ENCODE measurements around the gene TM6SF1.
"Not testable (repeated sequence)": the region's sequence is repeated elsewhere in the genome, so short reads cannot be mapped to it uniquely, and the experiment has no call there.

Gene TM6SF1

DNA sequence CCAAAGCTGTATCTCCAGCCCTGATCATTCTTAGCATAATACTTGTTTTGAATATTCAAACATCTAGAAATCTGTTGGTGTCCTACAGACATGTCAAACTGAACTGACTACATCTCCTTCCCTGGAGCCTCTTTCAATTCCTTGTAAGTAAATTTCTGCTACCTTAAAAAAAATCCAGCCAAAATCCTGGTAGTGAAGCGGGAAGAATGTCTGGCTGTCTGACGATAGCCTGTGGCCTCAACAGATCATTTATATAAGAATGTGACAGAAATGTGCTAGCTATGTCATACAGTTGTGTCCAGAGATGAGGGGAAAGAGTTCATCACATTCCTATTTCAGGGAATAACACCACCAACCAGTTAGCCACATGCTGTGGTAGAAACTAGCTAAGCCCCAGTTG lies 18.6 kb upstream of the TM6SF1 start:
- no peak for DNase-seq

DNA sequence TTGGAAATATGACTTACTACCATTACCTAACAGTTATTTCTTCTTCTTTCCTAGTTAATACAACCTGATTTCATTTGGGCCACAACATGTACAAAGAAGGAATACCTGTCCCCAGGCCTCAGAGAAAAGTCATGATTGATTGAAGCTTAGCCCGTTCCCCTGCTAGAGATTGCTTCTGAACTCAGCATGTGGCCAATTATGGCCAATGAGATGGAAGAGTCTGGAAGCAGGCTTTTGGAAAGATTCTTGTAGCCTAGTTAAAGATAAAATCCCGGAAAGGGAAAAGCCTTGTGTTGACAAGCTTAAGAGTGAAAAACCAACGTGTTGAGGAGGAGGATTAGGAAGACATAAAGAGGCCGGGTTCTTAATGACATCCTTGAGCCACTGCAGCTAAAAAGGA lies 17.0 kb upstream of the TM6SF1 start:
- no peak for DNase-seq

DNA sequence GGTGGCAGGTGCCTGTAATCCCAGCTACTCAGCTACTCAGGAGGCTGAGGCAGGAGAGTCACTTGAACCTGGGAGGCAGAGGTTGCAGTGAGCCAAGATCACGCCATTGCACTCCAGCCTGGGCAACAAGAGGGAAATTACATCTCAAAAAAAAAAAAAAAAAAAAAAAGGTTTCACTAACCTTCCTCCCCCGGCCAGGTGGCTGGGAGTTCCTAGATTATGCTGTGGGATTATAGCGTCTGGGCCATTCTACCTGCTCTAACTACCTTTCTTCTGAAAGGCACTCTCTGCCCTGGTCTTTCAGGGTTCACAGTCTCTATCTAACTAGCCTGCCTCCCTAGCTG lies 15.5 kb upstream of the TM6SF1 start:
- DNase-seq = not testable (repeated sequence)

DNA sequence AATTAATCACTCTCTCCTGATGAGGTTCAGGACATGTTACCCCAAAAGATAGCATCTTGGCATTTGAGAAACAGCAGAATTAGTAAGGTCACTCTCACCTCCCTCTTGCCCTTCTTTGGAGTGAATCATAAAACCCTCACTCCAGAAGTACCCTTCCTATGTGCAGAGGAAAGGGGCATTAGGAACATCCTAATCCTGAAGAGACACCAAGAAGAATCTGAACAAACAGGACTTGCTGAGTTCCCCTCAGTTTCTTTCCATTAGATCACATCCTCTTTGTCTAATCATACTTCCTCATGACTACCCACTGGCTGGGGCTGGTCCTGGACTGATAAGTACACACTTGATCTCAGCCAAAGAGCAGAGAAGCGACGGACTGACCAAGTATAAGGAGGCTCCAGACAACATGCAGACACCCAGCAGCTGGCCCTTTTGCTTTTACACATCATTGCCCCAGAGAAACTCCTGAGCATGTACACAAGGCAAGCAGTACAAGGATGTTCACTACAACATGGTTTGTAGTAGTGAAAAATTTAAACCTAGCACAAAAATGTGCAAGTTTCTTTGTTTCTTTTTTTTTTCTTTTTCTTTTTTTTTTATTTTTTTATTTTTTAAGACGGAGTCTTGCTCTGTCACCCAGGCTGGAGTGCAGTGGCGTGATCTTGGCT lies 15.0 kb upstream of the TM6SF1 start:
- peak; percentile 88 to 95 (median 92) for DNase-seq

DNA sequence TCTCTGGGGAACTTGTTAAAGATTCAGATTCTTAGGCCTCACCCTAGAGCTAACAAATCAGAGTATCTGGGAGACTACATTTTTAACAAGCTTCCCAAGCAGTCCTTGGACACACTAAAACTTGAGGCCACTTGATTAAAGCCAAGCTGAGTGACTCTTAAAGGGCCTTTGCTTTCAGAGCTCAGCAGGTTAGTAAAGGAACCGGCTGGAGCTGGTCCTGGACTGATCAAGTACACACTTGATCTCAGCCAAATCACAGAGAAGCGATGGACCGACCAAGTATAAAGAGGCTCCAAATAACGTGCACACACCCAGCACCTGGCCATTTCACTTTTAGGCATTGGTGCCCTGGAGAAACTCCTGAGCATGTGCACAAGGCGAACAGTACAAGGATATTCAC lies 12.9 kb upstream of the TM6SF1 start:
- DNase-seq = no peak

DNA sequence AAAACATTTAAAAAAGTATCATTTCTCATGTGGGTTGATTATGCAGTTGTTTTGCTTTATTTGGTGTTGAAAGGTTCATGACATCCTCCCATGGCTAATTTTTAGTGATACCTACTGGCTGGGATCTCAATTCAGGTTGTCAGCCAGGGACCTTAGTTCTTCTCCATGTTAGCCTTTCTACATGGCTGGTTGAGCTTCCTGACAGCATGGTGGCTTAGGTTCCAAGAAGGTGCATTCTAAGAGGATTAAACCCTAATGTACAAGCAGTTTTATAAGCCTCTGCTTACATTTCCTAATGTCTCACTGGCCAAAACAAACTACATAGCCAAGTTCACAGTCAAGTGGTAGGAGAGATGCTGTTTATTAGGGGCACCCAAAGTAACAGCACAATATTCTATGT lies 9.4 kb upstream of the TM6SF1 start:
- DNase-seq = no peak

DNA sequence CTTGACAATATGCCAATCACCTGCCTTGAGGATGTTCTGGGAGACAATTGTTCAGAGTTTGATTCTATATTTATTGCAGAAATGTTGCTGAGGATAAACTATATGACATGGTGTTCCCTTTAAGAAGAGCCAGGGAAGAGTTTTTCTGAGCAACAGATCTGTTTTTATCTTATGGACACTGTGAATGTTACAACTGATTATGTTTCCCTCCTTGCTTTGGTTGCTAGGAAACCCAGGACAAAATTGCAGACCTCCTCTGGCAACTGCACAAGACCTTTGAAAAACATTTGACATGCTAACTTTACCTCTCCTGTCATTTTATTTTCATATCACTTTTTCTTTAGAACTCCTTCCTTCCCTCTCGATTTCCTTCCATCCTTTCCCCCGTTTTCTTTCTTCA lies 8.2 kb upstream of the TM6SF1 start:
- DNase-seq = no peak

DNA sequence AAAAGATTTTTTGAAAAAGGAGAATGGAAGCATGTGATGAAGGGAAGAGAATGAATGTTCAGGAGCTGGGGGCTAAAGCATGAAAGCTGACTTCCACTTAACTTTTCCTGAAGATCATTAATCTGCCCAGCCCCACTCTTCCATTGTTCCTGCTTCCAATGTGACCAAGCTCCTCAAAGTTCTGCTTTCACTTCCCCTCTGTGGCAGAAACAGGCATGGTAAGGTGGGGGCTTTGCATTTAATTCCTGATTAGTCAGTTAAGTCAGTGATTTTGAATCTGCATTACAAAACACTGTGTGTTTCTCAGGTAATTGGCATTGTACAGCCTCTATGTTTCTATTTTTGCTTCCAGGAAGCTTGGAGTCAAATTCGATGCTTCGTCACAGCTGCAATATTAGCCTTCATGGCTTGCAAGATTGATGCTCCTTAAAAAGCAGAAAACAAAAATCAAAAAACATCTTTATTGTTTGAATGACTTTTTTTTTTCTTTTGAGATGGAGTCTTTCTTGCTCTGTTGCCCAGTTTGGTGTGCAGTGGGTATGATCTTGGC lies 7.3 kb upstream of the TM6SF1 start:
- peak; percentile 68 to 85 (median 82) for DNase-seq

DNA sequence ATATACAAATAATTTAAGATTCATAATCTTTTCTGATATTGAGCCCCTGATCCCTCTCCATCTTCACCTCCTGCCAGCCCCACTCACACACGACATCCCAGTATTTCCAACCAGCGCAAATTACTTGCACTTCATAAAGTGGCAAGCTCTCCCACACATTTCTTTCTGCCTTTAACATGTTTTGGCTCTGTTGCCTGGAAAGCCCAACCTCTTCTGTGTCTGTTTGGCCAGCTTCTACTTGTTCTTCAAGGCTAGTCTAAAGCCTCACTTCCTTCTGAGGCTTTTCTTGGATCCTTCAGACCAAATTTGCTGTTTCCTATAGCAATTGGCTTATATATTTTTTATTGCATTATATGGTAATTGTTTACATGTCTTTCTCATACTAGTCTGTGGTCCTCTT lies 5.1 kb upstream of the TM6SF1 start:
- DNase-seq = peak in 1 of 4 experiments; percentile 23

DNA sequence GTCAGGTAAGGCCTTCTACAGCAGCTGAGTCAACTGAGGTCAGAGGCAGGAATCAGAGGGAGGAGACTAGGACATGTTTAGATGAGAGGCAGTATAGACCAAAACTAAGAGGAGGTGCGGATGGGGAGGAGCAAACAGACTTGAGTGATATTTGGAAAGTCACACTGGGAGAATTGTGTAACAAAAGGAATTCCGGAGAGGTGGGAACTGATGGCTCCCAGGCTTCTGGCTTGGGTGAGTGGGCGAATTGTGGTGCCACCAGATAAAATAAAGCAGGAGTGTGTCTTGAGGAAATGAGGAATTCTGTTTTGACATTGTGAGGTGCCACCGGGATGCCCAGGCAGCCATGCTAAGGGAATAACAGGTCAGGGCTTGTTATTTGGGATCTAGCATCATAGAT lies 3.3 kb upstream of the TM6SF1 start:
- DNase-seq = no peak

DNA sequence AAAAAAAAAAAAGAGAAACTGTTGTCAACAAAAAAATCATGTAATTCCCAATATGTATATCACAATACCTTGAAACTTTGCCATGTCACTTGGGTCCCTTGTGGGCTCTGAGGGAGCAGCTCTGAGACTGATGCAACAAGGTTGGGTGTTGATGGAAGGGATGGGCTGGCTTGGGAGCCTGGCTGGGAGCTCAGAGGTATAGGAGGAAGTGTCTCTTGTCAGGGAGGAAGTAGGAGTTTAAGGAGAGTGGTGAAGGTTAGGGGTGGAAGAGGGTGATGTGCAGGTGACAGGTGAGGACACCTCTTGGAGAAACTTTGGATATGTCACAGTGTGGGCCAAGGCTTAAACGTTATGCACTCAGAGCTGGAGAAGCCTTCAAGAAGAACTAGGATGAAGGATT lies 2.0 kb upstream of the TM6SF1 start:
- peak in 3 of 4 experiments; percentile 30 to 42 (median 31) for DNase-seq

DNA sequence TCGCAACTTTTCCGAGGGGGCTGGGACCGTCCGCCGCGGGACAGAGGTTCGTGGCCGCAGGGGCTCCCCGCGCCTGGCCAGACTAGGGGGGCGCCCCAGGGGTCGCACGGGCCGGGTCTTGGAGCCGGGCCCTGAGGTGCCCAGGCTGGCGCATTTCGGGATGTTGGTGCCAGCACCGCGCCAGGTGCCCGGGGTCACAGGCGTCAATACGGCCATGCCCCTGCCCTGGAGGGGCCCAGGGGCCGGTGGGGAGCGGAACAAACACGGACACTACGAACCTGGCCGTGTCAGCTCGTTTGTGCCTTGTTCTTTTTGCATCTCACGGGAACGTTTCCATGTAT lies 366 bp downstream of the TM6SF1 start:
- peak in 1 of 4 experiments; percentile 38 for DNase-seq

DNA sequence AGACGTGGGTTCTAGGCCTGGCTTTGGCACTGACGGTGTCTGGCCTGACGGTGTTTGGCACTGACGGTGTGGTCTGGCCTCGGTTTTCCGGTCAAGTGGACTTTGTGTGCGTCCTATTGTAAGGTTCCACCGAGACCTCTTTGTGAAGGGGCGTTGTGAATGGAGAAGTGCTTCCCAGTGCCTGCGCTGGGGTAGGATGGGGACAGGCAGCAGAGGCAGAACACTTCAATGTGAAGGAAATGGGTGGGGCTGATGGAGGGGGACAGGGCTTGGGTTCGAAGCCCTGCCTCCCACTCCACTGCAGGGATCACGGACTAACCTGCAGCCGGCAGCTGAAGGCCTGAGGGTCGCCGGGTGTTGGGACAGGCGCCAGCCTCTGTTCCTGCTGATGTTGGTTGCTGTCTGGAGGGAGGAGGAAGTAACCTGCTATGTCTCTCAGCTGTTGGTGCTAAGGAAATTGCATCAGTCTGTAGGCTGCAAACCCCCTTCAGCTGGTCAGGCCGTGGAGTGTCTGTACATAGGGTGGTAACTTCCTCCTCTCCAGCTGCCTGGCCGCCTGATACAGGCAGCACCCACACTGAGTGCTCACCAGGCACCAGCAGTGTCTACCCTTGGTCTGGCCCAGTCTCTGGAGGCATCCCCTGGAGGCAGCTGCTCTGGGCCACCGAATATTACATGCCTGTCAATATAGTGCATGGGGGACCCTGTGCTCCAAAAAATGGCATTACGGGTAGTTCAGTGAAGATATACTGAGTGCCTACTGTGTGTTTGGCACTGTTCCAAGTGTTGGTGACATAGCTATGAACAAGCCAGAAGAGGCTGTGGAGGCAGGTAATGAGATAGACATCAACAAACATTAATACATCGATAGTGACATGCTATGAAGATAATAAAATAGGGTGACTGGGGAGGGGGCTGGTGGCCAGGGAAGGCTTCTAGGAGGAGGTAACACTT lies 1.1 kb downstream of the TM6SF1 start:
- peak; percentile 94 to 98 (median 96) for DNase-seq

DNA sequence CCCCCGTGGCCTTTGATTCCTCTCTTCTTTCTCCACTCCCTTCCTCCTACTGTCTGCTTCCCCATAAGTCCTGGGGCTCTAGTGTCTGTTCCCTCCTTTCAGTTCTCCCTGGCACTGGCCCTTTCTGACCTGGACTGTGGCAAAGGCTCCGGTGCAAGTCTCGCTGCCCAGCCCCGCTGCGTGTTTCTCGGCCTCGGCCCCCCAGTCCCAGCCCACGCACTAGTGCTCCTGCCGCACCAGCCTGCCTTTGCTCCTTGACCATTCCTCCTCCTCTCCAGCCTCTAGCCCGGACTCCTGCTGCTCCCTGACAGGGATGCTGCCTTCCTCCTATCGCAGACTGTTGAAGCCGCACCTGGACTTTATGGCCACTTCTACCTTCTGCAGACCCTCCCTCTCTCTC lies 2.1 kb downstream of the TM6SF1 start:
- DNase-seq = peak; percentile 17 to 58 (median 46)

DNA sequence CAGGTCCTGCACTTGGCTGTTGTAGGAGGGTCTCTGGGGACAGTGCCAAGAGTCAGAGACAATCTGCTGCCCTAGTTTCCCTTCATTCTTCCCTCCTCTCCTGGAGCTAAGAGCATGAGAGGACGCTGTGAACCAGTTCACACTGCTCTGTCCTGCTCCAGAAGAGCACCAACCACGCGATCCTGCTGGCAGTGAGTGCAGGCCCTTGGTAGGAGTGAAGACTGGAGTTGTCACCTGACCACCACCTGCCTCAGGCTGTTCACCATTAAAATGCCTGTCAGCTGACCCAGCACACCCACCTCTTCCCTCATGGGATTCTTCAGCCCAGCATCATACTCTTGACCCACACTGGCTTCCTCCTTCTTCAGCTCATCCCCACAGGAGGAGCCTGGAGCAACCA lies 2.9 kb downstream of the TM6SF1 start:
- DNase-seq = peak; percentile 75 to 87 (median 82)

DNA sequence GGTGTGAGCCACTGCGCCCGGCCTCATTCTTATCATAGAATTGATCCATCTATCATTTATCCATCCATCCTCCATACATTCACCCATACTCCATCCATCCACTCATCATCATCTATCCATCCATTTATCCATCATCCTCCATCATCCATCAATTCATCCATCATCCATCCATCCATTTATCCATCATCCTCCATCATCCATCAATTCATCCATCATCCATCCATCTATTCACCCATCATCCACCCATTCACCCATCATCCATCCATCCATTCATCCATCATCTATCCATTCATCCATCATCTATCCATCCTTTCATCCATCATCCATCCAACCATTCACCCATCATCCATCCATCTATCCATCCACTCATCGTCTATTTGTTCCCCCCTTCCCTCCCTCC lies 3.7 kb downstream of the TM6SF1 start:
- no peak for DNase-seq

DNA sequence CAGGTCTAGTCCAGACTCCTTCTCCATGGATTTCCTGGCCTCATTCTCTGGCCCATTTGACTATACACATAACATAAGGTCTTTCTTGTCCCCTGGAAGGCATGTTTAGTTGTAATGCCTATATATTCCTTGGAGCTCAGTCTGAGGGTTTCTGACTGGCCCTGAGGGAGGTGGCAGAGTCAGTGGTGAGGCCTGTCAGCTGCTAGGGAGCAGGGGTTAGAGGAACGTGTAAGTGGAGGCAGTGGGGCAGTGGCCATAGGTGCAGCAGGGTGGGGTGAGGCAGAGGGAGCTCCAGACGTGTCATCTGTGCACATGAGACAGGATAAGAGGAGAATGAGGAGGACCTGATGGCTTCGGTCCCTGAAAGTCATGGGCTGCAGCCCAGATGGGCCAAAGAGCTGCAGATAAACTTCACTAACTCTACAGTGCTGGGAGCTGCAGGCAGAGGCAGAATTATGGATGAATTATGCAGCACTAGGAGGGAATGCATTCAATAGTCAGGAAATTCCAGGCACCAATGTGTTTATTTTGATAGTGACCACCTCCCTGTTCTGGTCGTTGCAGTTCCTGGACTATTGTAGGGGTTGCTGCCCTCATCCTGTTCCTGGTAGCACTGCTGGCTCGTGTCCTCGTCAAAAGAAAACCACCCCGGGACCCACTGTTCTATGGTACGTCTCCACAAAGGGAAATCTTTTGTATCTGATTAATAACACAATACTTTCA lies 4.9 kb downstream of the TM6SF1 start:
- no peak for DNase-seq

DNA sequence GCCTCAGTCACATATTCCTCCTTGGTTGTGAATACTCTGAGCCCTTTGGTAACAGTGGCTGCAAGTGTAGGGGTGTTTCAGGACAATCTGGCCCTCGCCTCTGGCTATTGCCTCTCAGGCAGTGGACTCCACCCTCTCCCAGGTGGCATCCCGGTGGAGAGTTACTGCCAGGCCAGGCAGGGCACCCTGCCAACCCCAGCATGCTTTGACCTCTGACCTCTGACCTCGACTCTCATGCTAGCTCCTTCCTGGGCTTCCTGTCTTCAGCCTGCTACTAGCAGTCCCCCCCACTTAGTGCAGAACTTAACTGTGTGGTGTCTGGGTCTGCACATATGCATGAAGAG lies 5.5 kb downstream of the TM6SF1 start:
- no peak for DNase-seq

DNA sequence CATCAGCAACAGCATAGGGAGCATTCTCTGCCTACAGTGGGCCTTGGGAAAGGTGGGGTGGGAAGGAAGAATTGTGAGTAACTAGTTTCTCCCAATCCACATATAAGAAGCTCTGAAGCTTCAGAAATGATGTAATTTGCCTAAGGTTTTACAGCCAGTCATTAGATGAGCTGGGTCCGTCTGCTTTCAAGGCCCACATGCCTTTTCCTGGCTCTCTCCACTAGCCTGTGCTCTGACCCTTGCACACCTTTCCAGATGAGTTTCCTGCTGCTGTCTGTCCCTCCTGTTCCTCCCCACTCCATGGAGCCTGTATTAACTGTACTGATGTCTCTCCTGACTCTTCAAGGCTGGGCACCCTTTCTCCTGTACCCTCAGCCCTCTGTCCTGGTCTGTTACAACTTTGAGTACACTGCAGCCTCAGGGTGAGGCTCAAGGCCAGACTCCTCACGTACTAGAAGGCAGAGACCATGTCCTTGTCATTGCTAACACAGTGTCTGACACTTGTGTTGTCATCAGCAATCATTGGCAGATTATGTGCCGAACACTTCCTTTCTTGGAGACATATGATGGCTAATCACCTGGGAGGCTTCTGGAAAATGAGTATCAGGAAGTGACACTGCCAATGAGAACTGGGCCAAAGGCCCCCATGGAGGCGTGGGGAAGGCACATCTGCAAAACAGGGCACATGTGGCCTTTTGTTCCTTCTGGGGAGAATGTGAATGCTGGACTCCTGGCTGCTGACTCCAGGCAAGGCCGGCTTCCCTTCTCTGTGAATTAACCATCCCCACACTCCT lies 6.6 kb downstream of the TM6SF1 start:
- DNase-seq = peak; percentile 63 to 85 (median 76)

DNA sequence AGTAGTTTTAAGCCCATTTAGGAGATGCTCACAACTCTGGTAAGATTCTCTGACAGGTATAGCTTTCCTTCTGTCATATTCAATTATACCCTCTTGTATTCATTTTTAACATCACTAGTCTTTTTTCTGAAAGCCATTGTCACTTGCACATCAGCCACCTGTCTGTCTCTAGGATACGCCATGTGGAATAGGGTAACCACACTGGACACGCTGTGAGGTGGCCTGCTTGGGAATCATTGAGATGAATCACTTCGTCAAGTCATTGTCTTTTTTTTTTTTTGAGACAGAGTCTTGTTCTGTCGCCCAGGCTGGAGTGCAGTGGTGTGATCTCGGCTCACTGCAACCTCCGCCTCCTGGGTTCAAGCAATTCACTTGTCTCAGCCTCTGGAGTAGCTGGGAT lies 7.4 kb downstream of the TM6SF1 start:
- no peak for DNase-seq

DNA sequence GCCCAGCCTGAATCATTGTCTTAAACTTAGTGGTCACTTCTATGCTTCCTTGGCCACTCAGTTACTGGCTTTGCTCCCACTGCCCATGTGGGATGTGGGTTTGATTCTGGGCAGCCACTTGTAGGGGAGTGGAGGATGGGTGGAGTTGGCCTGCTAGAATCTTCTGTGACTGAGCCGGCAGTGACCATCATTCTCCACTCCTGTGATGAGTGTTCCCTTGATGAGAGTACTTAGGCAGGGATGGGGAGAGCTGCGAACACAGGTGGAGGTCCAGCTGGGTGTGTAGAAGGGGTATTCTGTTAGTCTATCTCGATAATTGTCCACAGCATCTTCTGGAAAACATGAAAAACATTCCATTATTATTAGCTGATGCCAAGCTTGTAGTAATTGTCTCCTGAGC lies 8.0 kb downstream of the TM6SF1 start:
- no peak for DNase-seq

DNA sequence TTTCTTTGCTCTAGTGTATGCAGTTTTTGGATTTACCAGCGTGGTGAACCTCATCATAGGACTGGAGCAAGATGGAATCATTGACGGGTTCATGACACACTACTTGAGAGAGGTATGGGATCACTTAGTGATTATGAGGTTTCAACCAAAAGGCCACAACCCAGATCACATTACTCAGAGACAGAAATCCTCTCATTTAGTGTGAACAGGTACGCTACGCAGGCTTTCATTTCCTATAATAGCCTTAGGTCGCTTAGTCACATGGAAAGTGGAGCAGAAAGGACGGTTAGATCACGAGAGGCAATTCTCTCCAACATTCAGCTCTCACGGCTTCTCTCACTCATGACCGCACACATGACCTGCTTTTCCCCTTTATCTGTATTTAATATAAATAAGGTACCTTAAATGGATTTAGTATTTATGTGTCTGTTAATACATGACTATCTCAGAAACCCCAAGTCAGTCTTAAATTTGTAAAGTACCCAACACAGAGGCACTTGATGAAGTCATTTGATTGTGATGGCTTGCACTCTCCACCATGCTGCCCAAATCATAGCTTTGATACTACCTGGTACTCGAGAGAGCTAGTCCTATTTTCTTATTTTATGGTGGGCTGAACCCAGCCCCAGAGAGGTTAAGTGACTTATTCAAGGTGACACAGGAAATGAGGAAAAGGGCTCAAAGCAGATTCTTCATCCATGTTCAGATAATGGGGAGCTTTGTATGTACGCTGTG lies 8.6 kb downstream of the TM6SF1 start:
- DNase-seq = no peak

All from suppressor macrophage (primary cell).